Aortic smooth muscle cell (primary cell): Measurements from ENCODE around the gene AFAP1L2. TPM values are rescaled to one million over a fixed set of nuclear protein-coding genes. Genes with fewer than 3 reads are reported as not detected.

Experiments used
- total RNA-seq: library from RNA; depleted of rRNA; stranded (reverse); fragments of >200 nt; gene quantifications from 2 replicates; pipeline ENCODE4 v1.2.3, GENCODE V29; 2014

The AFAP1L2 gene
- 0.06 and 0.13 TPM in 2 replicates for total RNA-seq

GRCh38 chr10:114404171-114405010, at the start of gene AFAP1L2:
AFAP1L2 (minus strand) TSS chr10:114404502; CDS start chr10:114404455, 47 bp downstream.

Other genes starting within 250 kb of the AFAP1L2 start
- 14.8 and 18.9 TPM in 2 replicates for gene CCDC186, start 230.3 kb downstream of the AFAP1L2 start, total RNA-seq
- gene TDRD1, start 225.1 kb downstream of the AFAP1L2 start, total RNA-seq, result 0.92 and 1.9 TPM in 2 replicates
- gene VWA2, start 165.2 kb downstream of the AFAP1L2 start, total RNA-seq, result under 0.01 TPM in 1 of 2 replicates, not detected in the other